ENCODE measurements around the gene IFT52.

Gene IFT52

GRCh38 chr20:43666376-43667328, 75.9 kb downstream of the IFT52 start, which contains the start of gene MYBL2:
MYBL2 (plus strand) TSS chr20:43667114; CDS start chr20:43667284, 170 bp downstream.
- WGBS, 2 experiments (ENCODE audit: insufficient coverage in 2 of 2), result 5 to 8% methylated on average over 35 to 53 of the region's 90 CpGs
- Histone ChIP-seq H3K4me3 (ENCODE audit: extremely low read depth, insufficient read depth, low read length, poor library complexity, severe bottlenecking) (peak within 1 kb of the TSS; percentile 65), H3K27ac (ENCODE audit: low read depth, low read length, severe bottlenecking) (peak within 1 kb of the TSS; percentile 29), H3K36me3 (ENCODE audit: control insufficient read depth, insufficient read depth, low read length) (peaks cover 15% of the 10 kb centered on the region), H3K4me1 (ENCODE audit: control insufficient read depth, insufficient read depth, low read length, poor library complexity, severe bottlenecking) (peaks cover 9% of the 10 kb centered on the region), H3K9me3 (ENCODE audit: control insufficient read depth, low read length) (no peaks in the 10 kb centered on the region)

DNA sequence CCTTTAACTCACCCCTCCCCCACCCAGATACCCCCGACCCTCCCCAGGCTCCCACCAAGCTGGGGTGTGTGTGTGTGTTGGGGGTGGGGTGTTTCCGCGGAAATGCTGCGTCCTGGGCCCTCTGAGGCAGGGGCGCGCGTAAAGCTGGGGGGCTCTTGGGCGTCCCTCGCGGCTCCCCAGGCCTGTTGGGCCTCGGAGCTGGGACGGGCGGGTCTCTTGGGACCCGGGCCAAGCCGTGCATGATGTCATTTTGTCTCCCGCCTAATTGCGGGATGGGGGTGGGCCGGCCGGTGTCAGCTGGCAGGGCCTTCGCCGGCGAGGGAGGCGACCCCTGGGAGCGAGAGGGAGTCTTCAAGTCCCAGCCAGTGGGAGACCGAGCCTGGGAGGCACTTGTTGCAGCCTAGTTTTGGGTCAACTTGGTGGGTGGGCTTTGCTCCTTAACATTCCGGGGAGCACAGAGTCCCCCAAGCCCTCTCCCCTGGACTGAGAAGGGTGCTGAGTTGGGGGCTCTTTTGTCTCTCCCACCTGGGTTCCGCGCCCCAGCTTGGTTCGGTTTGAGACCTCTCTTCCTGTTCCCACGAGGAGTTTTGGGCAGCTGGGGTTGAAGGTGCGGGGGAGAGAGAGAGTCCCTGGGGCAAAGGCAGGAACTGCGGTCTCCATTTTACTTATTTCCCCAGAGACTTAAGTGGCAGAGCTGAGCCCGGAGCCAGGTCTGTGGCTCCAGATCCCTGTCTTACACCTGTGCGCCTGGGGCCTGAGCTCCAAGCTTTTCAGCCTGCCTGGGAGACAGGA, 76.8 kb downstream of the IFT52 start:
- peak overlapping the region; percentile 65 for H3K4me3 ChIP-seq (ENCODE audit: extremely low read depth, insufficient read depth, low read length, poor library complexity, severe bottlenecking)
- 3 to 6% methylated on average over 14 to 28 of the region's 34 CpGs for WGBS, 2 experiments (ENCODE audit: insufficient coverage in 2 of 2)
- no peaks in the 10 kb centered on the region for H3K9me3 ChIP-seq (ENCODE audit: control insufficient read depth, low read length)
- peak overlapping the region; percentile 29 for H3K27ac ChIP-seq (ENCODE audit: low read depth, low read length, severe bottlenecking)
- H3K36me3 ChIP-seq (ENCODE audit: control insufficient read depth, insufficient read depth, low read length), result peaks cover 22% of the 10 kb centered on the region
- peaks cover 9% of the 10 kb centered on the region for H3K4me1 ChIP-seq (ENCODE audit: control insufficient read depth, insufficient read depth, low read length, poor library complexity, severe bottlenecking)

DNA sequence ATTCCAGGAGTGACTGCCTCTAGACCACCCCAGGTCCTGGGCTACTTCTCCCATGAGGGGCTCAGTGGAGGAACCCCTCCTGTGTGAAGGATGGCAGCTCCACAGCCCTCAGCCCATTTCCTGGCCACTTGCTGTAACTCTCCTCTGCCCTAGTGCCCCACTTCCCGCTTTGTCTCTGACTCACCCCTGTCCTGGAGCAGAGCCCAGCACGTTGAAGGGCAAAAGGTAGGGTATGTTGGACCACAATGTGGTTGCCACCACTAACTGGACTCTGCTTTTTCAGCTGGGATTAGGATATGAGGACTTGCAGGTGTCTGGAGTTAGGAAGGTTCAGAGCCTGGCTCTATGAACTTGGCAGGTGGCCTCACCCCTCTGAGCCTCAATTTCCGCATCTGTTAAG, 78.6 kb downstream of the IFT52 start:
- no CpG with 5 or more reads among the region's 3 CpGs for WGBS, 2 experiments (ENCODE audit: insufficient coverage in 2 of 2)
- no peak overlapping the region for H3K4me3 ChIP-seq (ENCODE audit: extremely low read depth, insufficient read depth, low read length, poor library complexity, severe bottlenecking)
- H3K4me1 ChIP-seq (ENCODE audit: control insufficient read depth, insufficient read depth, low read length, poor library complexity, severe bottlenecking), result peaks cover 9% of the 10 kb centered on the region
- H3K27ac ChIP-seq (ENCODE audit: low read depth, low read length, severe bottlenecking), result no peak overlapping the region
- no peaks in the 10 kb centered on the region for H3K9me3 ChIP-seq (ENCODE audit: control insufficient read depth, low read length)
- H3K36me3 ChIP-seq (ENCODE audit: control insufficient read depth, insufficient read depth, low read length), result peaks cover 39% of the 10 kb centered on the region

DNA sequence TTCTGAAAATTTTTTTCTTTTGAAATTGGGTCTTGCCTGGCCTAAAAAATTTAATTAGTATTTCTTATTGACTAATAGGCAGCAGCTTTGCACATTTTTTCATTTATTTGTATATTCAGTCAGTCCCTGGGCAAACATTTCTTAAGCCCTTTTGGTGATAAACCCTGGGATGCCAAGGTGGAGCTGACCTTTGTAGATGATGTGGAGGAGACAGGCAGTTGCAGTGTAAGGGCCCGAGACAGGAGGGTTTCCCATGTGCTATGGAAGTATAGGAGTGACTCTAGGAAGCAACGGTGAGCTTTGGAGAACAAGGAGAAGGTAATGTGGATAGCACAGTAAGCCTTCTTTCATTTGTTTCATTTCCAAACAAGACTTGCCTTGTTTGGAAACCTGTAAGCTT, 79.7 kb downstream of the IFT52 start:
- no peak overlapping the region for H3K27ac ChIP-seq (ENCODE audit: low read depth, low read length, severe bottlenecking)
- H3K4me3 ChIP-seq (ENCODE audit: extremely low read depth, insufficient read depth, low read length, poor library complexity, severe bottlenecking), result no peak overlapping the region
- 80 to 90% methylated on average over 1 of the region's 2 CpGs for WGBS, 2 experiments (ENCODE audit: insufficient coverage in 2 of 2)
- peaks cover 48% of the 10 kb centered on the region for H3K36me3 ChIP-seq (ENCODE audit: control insufficient read depth, insufficient read depth, low read length)
- peaks cover 7% of the 10 kb centered on the region for H3K4me1 ChIP-seq (ENCODE audit: control insufficient read depth, insufficient read depth, low read length, poor library complexity, severe bottlenecking)
- H3K9me3 ChIP-seq (ENCODE audit: control insufficient read depth, low read length), result no peaks in the 10 kb centered on the region

DNA sequence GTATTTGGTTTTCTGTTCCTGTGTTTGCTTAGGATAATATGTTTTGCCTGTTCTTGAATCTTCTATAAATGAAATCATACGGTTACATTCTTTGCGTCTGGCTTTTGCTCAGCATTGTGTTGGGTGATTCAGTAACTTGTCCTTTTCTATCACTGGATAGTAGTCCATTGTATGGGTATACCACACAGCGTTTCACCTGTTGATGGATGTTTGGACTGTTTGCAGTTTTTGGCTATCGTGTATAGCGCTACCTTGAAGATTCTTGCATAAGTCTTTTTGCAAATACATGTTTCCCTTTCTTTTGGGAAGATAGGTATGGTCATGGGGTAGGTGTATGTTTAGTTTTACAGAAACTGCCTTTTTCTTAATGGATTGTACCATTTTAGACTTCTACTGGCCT, 85.6 kb downstream of the IFT52 start:
- H3K4me3 ChIP-seq (ENCODE audit: extremely low read depth, insufficient read depth, low read length, poor library complexity, severe bottlenecking), result no peak overlapping the region
- 97 to 100% methylated on average over 1 to 4 of the region's 5 CpGs for WGBS, 2 experiments (ENCODE audit: insufficient coverage in 2 of 2)
- peak overlapping the region; percentile 8 for H3K27ac ChIP-seq (ENCODE audit: low read depth, low read length, severe bottlenecking)
- peaks cover 17% of the 10 kb centered on the region for H3K4me1 ChIP-seq (ENCODE audit: control insufficient read depth, insufficient read depth, low read length, poor library complexity, severe bottlenecking)
- H3K9me3 ChIP-seq (ENCODE audit: control insufficient read depth, low read length), result no peaks in the 10 kb centered on the region
- H3K36me3 ChIP-seq (ENCODE audit: control insufficient read depth, insufficient read depth, low read length), result peaks cover 62% of the 10 kb centered on the region

GRCh38 chr20:43680981-43681380, 90.2 kb downstream of the IFT52 start:
- 96 to 98% methylated on average over 6 of the region's 7 CpGs for WGBS, 2 experiments (ENCODE audit: insufficient coverage in 2 of 2)
- Histone ChIP-seq H3K4me1 (ENCODE audit: control insufficient read depth, insufficient read depth, low read length, poor library complexity, severe bottlenecking) (peaks cover 16% of the 10 kb centered on the region), H3K9me3 (ENCODE audit: control insufficient read depth, low read length) (no peaks in the 10 kb centered on the region), H3K4me3 (ENCODE audit: extremely low read depth, insufficient read depth, low read length, poor library complexity, severe bottlenecking) (no peak overlapping the region), H3K36me3 (ENCODE audit: control insufficient read depth, insufficient read depth, low read length) (peaks cover 56% of the 10 kb centered on the region), H3K27ac (ENCODE audit: low read depth, low read length, severe bottlenecking) (no peak overlapping the region)

GRCh38 chr20:43681468-43681942, 90.8 kb downstream of the IFT52 start:
- Histone ChIP-seq H3K9me3 (ENCODE audit: control insufficient read depth, low read length) (no peaks in the 10 kb centered on the region), H3K36me3 (ENCODE audit: control insufficient read depth, insufficient read depth, low read length) (peaks cover 61% of the 10 kb centered on the region), H3K4me3 (ENCODE audit: extremely low read depth, insufficient read depth, low read length, poor library complexity, severe bottlenecking) (no peak overlapping the region), H3K4me1 (ENCODE audit: control insufficient read depth, insufficient read depth, low read length, poor library complexity, severe bottlenecking) (peaks cover 11% of the 10 kb centered on the region), H3K27ac (ENCODE audit: low read depth, low read length, severe bottlenecking) (no peak overlapping the region)
- WGBS, 2 experiments (ENCODE audit: insufficient coverage in 2 of 2), result 91 to 95% methylated on average over 7 to 8 of the region's 8 CpGs

DNA sequence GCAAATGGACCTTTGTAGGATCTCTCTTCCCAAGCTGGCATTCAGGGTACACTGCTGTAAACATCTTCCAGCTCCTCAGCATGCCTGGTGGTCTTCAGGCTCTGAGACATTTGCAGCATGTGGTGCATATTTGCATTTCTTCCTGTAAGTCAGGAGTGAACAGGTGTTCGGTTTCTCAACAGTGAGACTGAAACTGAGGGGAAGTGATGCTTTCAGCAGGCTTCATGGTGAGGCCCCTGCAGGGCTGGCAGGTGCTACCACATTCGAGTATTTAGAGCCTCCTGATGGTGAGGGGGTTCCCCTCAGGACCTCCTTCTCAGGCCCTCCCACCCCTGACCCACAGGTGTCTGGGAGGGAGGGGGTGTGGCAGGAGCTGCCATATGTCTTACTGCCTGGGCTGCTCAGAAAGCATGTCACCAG, 91.3 kb downstream of the IFT52 start:
- peaks cover 66% of the 10 kb centered on the region for H3K36me3 ChIP-seq (ENCODE audit: control insufficient read depth, insufficient read depth, low read length)
- H3K4me1 ChIP-seq (ENCODE audit: control insufficient read depth, insufficient read depth, low read length, poor library complexity, severe bottlenecking), result peaks cover 11% of the 10 kb centered on the region
- H3K27ac ChIP-seq (ENCODE audit: low read depth, low read length, severe bottlenecking), result no peak overlapping the region
- no peaks in the 10 kb centered on the region for H3K9me3 ChIP-seq (ENCODE audit: control insufficient read depth, low read length)
- no peak overlapping the region for H3K4me3 ChIP-seq (ENCODE audit: extremely low read depth, insufficient read depth, low read length, poor library complexity, severe bottlenecking)
- 81 to 100% methylated on average over 1 to 2 of the region's 2 CpGs for WGBS, 2 experiments (ENCODE audit: insufficient coverage in 2 of 2)

GRCh38 chr20:43682446-43682845, 91.7 kb downstream of the IFT52 start:
- no peak overlapping the region for H3K4me3 ChIP-seq (ENCODE audit: extremely low read depth, insufficient read depth, low read length, poor library complexity, severe bottlenecking)
- H3K36me3 ChIP-seq (ENCODE audit: control insufficient read depth, insufficient read depth, low read length), result peaks cover 67% of the 10 kb centered on the region
- H3K4me1 ChIP-seq (ENCODE audit: control insufficient read depth, insufficient read depth, low read length, poor library complexity, severe bottlenecking), result peaks cover 7% of the 10 kb centered on the region
- no peaks in the 10 kb centered on the region for H3K9me3 ChIP-seq (ENCODE audit: control insufficient read depth, low read length)
- H3K27ac ChIP-seq (ENCODE audit: low read depth, low read length, severe bottlenecking), result no peak overlapping the region
- 92 to 98% methylated on average over 9 of the region's 9 CpGs for WGBS, 2 experiments (ENCODE audit: insufficient coverage in 2 of 2)

DNA sequence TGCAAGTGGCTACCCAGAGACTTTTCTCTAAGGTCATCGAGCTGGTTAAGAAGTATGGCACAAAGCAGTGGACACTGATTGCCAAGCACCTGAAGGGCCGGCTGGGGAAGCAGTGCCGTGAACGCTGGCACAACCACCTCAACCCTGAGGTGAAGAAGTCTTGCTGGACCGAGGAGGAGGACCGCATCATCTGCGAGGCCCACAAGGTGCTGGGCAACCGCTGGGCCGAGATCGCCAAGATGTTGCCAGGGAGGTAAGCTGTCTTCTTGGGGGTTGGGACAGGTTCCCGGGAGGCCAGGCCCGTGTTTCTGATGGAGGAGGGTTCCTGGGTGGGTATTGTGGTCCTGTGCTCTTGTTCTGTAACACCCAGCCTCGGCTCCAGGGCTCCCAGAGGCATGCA, 96.1 kb downstream of the IFT52 start:
- Histone ChIP-seq H3K36me3 (ENCODE audit: control insufficient read depth, insufficient read depth, low read length) (peaks cover 58% of the 10 kb centered on the region), H3K27ac (ENCODE audit: low read depth, low read length, severe bottlenecking) (no peak overlapping the region), H3K4me3 (ENCODE audit: extremely low read depth, insufficient read depth, low read length, poor library complexity, severe bottlenecking) (no peak overlapping the region), H3K4me1 (ENCODE audit: control insufficient read depth, insufficient read depth, low read length, poor library complexity, severe bottlenecking) (no peaks in the 10 kb centered on the region), H3K9me3 (ENCODE audit: control insufficient read depth, low read length) (no peaks in the 10 kb centered on the region)
- WGBS, 2 experiments (ENCODE audit: insufficient coverage in 2 of 2), result 98% methylated on average over 12 to 13 of the region's 13 CpGs
